ENCODE data around the gene CFAP99. TPM values are rescaled to one million over a fixed set of nuclear protein-coding genes. Genes with fewer than 3 reads are reported as not detected.

CFAP99 gene
- total and polyA plus RNA-seq, 2 donors (not counting 1 experiment from before 2014, with no cell fraction given), result not detected

DNA sequence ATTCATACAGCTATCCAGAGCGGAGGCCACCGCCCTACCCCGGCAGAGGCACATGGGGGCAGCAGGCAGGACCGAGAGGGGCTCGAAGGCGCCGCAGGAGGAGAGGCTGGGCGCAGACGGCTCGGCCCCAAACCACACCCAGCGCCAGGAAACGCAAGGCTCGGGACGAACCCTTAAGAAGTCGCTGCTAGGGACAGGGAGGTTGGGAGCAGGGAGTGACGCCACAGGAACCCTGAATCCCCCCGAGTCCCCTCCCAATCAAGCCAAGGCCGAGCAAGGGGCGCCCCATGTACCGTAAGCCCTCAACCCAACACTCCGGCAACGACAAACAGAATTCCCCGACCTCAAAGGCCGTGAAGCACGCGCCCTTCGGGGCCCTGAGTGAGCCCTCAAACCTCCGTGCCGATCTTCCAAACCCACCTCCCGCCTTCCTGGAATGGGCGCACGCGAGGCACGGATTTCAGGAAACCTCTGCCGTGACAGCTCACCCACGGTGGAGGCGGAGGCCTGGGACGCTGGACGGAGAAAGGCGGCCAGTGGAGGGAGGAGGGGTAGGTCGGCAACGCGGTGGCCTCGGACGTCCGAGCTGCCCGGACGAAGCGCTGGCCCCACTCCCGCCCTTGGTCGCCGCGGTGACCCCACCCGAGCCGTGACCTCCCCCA lies 2.1 kb upstream of the CFAP99 start:
- intact Hi-C loops (cut with micrococcal nuclease), result loop anchor here (5.0 kb wide), 1 partner anchor 559 kb away; the partner anchor contains the start of gene LETM1
- Histone ChIP-seq H3K27ac (ENCODE audit: low read length in 2 of 2) (no peak overlapping the region), H3K9me3 (ENCODE audit: control extremely low read depth in 1 of 3, control insufficient read depth in 2 of 3, insufficient read depth in 1 of 3, low read length in 2 of 3) (peaks cover 0 to 14% (median 0%) of the 10 kb centered on the region in 3 donors), H3K79me2 (ENCODE audit: control insufficient read depth, insufficient read depth, low read length) (no peaks in the 10 kb centered on the region), H3K4me1 (ENCODE audit: control insufficient read depth in 2 of 2, insufficient read depth in 2 of 2, low read length in 2 of 2) (peaks cover 49 to 50% of the 10 kb centered on the region in 2 donors), H4K20me1 (ENCODE audit: control insufficient read depth, insufficient read depth, low read length, poor library complexity, severe bottlenecking) (no peaks in the 10 kb centered on the region), H3K27me3 (replicated peaks in 1 of 4; ENCODE audit: control extremely low read depth in 1 of 4, control insufficient read depth in 3 of 4, insufficient read depth in 4 of 4, low read length in 3 of 4) (peaks cover 0 to 70% (median 32%) of the 10 kb centered on the region in 4 experiments), H3K9ac (ENCODE audit: low read length) (peak overlapping the region; percentile 13), H3K36me3 (replicated peaks in 1 of 2; ENCODE audit: control extremely low read depth in 1 of 2, control insufficient read depth in 1 of 2, extremely low read depth in 1 of 2, insufficient read depth in 2 of 2, low read length in 1 of 2) (no peaks in the 10 kb centered on the region), H2AFZ (ENCODE audit: insufficient read depth, low read depth, low read length, poor library complexity, severe bottlenecking) (peak overlapping the region; percentile 59), H3K4me2 (replicated peaks; ENCODE audit: low read depth, low read length, poor library complexity, severe bottlenecking) (peak overlapping the region; percentile 93), H3K4me3 (ENCODE audit: control extremely low read depth in 1 of 5, extremely low read depth in 1 of 5, insufficient read depth in 1 of 5, low read depth in 2 of 5, low read length in 4 of 5) (peak overlapping the region in 3 of 5 experiments; percentile 11 to 16 (median 15))
- peaks cover 55% of the 10 kb centered on the region for H3K4me1 Mint-ChIP-seq
- ChIA-PET POLR2A (interaction anchor here (0.6 to 1.4 kb wide), 2 partner anchors 11 to 13 kb away, joined by 3 to 5 read pairs; no protein-coding TSS in a partner anchor), CTCF (interaction anchor here (1.0 to 2.4 kb wide), 4 partner anchors 14 to 197 kb away, joined by 3 to 9 read pairs (median 4); no protein-coding TSS in a partner anchor)
- peak overlapping the region; percentile 80 for H3K4me3 Mint-ChIP-seq
- DNase-seq (peak; percentile 64), ATAC-seq (ENCODE audit: low read depth) (no peak)
- peaks cover 32% of the 10 kb centered on the region for H3K27me3 Mint-ChIP-seq
- H3K9me3 Mint-ChIP-seq (ENCODE audit: insufficient read depth), result no peaks in the 10 kb centered on the region
- peak overlapping the region; percentile 56 for H3K27ac Mint-ChIP-seq
- 2% methylated on average over 55 of the region's 55 CpGs for WGBS (ENCODE audit: insufficient coverage)
- peak; percentile 99 for TF ChIP-seq EZH2 (IDR thresholded peaks at IDR 0.05; ENCODE audit: borderline replicate concordance, insufficient read depth, low read depth, low read length, poor library complexity, severe bottlenecking)
- TF ChIP-seq, protein P1, sequence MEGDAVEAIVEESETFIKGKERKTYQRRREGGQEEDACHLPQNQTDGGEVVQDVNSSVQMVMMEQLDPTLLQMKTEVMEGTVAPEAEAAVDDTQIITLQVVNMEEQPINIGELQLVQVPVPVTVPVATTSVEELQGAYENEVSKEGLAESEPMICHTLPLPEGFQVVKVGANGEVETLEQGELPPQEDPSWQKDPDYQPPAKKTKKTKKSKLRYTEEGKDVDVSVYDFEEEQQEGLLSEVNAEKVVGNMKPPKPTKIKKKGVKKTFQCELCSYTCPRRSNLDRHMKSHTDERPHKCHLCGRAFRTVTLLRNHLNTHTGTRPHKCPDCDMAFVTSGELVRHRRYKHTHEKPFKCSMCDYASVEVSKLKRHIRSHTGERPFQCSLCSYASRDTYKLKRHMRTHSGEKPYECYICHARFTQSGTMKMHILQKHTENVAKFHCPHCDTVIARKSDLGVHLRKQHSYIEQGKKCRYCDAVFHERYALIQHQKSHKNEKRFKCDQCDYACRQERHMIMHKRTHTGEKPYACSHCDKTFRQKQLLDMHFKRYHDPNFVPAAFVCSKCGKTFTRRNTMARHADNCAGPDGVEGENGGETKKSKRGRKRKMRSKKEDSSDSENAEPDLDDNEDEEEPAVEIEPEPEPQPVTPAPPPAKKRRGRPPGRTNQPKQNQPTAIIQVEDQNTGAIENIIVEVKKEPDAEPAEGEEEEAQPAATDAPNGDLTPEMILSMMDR (IDR thresholded peaks at IDR 0.05), result no peak

Data from B cell (primary cell).